ENCODE data around the gene RAMP1. TPM values are rescaled to one million over a fixed set of nuclear protein-coding genes. Genes with fewer than 3 reads are reported as not detected.

Gene RAMP1
- total RNA-seq, 1 experiment from 2014 or later = 23.4 TPM

DNA sequence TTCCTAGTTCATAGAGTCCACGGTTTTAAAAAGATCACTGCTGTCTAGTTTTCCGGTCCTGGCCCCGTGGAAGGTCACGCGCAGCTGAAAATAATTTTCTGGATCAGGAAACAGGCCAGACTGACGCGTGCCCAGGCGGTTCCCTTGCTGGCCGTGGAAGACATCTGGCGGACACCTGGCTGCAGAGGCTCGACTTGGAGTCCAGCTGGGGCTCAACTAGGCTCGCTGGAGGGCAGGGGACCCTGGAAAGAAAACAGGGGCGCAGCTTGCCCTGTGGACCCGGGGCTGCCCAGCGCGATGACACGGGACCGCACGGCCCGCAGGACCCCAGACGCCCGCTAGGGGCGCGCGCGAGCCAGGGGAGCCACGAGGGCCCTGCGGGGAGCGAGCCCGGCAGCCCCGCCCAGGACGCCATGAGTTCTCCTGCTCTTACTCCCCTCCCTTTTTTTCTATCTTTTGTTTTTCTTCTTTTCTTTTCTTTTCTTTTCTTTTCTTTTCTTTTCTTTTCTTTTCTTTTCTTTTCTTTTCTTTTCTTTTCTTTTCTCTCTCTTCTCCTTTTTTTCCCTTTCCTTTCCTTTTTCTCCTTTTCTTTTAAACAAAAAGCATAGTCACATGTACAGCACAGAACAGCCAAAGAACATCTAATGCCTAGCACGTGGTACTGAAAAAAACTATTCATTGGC, 64.2 kb downstream of the RAMP1 start:
- intact Hi-C loops (cut with micrococcal nuclease) = loop anchor here (2.0 to 5.0 kb wide), 3 partner anchors 61 to 339 kb away; no protein-coding TSS in a partner anchor
- Histone ChIP-seq H2AFZ (ENCODE audit: low read depth, low read length, poor library complexity, severe bottlenecking) (peak overlapping the region; percentile 92), H4K20me1 (ENCODE audit: insufficient read depth) (no peaks in the 10 kb centered on the region), H3K4me2 (ENCODE audit: low read length) (peak overlapping the region; percentile 72), H3K4me3 (replicated peaks in 1 of 2; ENCODE audit: low read depth in 1 of 2, low read length in 2 of 2) (peak overlapping the region; percentile 35 to 45), H3K9ac (ENCODE audit: low read length) (peak overlapping the region; percentile 44), H3K27ac (ENCODE audit: low read depth, low read length) (peak overlapping the region; percentile 51; the same call in 1 of the 2 replicates), H3K36me3 (ENCODE audit: control insufficient read depth in 1 of 2, insufficient read depth in 2 of 2, low read length in 2 of 2) (no peaks in the 10 kb centered on the region), H3K9me2 (ENCODE audit: insufficient read depth) (no peaks in the 10 kb centered on the region), H3K4me1 (ENCODE audit: control insufficient read depth in 1 of 2, insufficient read depth in 2 of 2, low read length in 2 of 2) (peaks cover 13 to 23% of the 10 kb centered on the region in 2 experiments), H3K9me3 (ENCODE audit: control insufficient read depth in 1 of 2, insufficient read depth in 1 of 2, low read depth in 1 of 2, low read length in 2 of 2) (peaks cover 4% of the 10 kb centered on the region in 2 experiments; a peak in 1 of 4 replicates), H3K79me2 (ENCODE audit: insufficient read depth, low read length) (no peaks in the 10 kb centered on the region), H3K27me3 (ENCODE audit: insufficient read depth, low read length) (no peaks in the 10 kb centered on the region)
- ATAC-seq (peak; percentile 91), DNase-seq (ENCODE audit: low read depth, low spot score) (peak; percentile 29)
- POLR2A ChIA-PET = interaction anchor here (0.5 to 1.2 kb wide), 2 partner anchors 56 to 214 kb away, joined by 3 read pairs; no protein-coding TSS in a partner anchor
- RAD21 ChIA-PET (ENCODE audit: low non-redundant PET in 1 of 2, low total read pairs in 2 of 2, uncharacterized antibody in 2 of 2, unreplicated experiment in 2 of 2) = interaction anchor here in 1 of 2 experiments (0.8 to 0.9 kb wide), 2 partner anchors 65 to 218 kb away, joined by 3 to 4 read pairs; no protein-coding TSS in a partner anchor
- CTCF ChIA-PET = interaction anchor here (0.6 to 1.9 kb wide), 14 partner anchors 9 to 361 kb away, joined by 3 to 7 read pairs (median 3); no protein-coding TSS in a partner anchor
- TF ChIP-seq, protein P1, sequence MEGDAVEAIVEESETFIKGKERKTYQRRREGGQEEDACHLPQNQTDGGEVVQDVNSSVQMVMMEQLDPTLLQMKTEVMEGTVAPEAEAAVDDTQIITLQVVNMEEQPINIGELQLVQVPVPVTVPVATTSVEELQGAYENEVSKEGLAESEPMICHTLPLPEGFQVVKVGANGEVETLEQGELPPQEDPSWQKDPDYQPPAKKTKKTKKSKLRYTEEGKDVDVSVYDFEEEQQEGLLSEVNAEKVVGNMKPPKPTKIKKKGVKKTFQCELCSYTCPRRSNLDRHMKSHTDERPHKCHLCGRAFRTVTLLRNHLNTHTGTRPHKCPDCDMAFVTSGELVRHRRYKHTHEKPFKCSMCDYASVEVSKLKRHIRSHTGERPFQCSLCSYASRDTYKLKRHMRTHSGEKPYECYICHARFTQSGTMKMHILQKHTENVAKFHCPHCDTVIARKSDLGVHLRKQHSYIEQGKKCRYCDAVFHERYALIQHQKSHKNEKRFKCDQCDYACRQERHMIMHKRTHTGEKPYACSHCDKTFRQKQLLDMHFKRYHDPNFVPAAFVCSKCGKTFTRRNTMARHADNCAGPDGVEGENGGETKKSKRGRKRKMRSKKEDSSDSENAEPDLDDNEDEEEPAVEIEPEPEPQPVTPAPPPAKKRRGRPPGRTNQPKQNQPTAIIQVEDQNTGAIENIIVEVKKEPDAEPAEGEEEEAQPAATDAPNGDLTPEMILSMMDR (IDR thresholded peaks at IDR 0.05 in 2 of 3, conservative IDR thresholded peaks at IDR 0.05 in 1 of 3; ENCODE audit: borderline replicate concordance in 1 of 3, insufficient read depth in 1 of 3, low read depth in 2 of 3, low read length in 2 of 3) = peak; percentile 69 to 99 (median 93)
- TF ChIP-seq YY1 (IDR thresholded peaks at IDR 0.05; ENCODE audit: extremely low read depth, insufficient replicate concordance, low read depth, low read length) = peak; percentile 63
- TF ChIP-seq ZNF274 (IDR thresholded peaks at IDR 0.05; ENCODE audit: low read depth, low read length) = no peak
- no peak for TF ChIP-seq ELF1 (IDR thresholded peaks at IDR 0.05; ENCODE audit: borderline replicate concordance, low read depth)
- TF ChIP-seq RAD21 (IDR thresholded peaks at IDR 0.05; ENCODE audit: low read depth) = peak; percentile 73
- TF ChIP-seq, protein P2, sequence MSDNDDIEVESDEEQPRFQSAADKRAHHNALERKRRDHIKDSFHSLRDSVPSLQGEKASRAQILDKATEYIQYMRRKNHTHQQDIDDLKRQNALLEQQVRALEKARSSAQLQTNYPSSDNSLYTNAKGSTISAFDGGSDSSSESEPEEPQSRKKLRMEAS (IDR thresholded peaks at IDR 0.05) = peak; percentile 87
- BruUV-seq (replicated peaks) = no TSS peak
